T-helper 22 cell (primary cell): ENCODE data around the gene MMP28.

ENCODE experiments used
- DNase-seq: peaks from one replicate; pipeline ENCODE4 v3.0.0-alpha.2; 2020; ENCODE audit warnings: low read depth

The MMP28 gene

DNA sequence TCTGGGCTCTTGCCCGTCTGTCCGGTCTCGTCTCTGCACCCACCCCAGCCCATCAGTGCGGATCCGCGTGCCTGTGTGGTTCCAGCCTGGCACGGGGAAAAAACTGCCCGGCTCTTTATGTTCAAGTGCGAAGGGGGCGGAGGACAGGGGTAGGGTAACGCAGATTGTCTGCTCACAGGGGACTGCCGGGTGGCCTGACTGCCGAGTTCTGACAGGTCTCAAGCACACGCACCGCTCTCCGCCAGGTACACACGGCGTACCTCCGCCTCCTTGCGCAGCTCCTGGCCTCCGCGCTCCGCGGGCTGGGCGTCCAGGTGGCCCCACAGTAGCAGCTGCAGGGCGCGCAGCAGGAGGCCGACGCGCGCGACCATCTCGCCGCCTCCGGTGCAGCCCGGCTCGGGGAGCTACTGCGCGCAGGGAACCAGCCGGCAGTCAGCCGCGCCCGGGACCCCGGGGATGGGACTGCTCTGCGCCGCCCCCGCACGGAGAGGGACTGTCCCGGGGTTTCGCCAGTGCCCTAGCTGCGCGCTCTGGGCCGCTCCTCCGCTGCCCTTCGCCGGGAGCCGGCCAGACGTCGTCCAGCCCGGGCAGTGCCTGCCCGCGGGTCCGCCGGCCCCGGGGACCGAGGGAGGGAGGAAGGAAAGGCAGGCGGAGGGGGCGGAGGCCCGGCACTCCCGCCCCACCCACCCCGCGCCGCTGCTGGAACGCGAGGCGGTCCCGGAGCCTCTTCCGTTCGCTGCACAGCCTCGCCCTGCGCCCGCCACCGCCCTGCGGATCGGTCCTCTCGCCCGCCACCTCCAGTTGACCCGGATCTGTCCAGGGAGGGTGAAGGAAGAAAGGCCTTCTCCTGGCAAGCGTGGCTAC, at the start of gene MMP28:
TSS of gene MMP28 (minus strand) at position 635 of the 864 bp plus-strand sequence. CDS start at position 371, 264 bp downstream.
- DNase-seq = no peak

- DNase-seq = no peak
These were observed 49.1 kb upstream of the MMP28 start for GRCh38 chr17:35844547-35844946.

DNA sequence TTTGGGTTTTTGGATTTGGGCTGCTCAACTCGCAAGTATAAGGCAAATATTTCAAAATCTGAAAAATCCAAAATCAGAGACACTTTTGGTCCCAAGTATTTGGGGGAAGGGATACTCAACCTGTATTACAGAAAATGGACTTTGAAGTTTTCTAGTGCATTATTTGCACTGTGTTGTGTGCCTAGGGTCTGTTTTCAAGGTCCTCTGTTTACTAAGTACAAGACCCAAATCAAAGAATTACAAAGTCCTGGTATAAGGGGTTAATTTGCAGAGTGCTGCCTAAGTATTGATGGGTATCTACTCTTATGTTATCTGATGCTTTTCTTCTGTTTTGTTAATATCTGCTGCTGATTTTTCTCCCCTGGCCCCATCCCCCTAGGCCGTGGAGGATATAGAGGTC, 48.3 kb upstream of the MMP28 start:
- no peak for DNase-seq

- no peak for DNase-seq
These were observed 46.8 kb upstream of the MMP28 start for GRCh38 chr17:35842239-35842638.

GRCh38 chr17:35841505-35841904, 46.1 kb upstream of the MMP28 start:
- no peak for DNase-seq

DNA sequence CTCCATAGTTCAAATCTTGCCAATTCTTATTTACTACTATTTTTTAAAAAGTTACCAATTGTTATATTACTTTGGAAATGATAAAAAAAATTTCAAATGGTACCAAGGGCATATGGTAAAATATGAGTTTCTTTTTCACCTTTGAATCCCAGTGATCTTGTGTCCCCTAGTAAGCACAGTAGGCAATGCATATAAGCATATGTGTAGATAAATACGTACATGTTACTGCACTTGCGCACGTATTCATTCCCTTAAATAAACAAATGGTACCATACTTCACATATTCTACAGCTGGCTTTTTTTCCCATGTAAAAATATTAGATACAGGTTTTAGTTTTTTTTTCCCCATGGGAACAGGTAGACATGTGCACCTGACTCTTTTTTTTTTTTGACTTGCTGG, 45.7 kb upstream of the MMP28 start:
- no peak for DNase-seq

- DNase-seq = no peak
These were observed 29.8 kb upstream of the MMP28 start for GRCh38 chr17:35825206-35825605.

- no peak for DNase-seq
These were observed 25.9 kb upstream of the MMP28 start for GRCh38 chr17:35821308-35821707.

GRCh38 chr17:35819455-35819854, 24.0 kb upstream of the MMP28 start:
- no peak for DNase-seq

DNA sequence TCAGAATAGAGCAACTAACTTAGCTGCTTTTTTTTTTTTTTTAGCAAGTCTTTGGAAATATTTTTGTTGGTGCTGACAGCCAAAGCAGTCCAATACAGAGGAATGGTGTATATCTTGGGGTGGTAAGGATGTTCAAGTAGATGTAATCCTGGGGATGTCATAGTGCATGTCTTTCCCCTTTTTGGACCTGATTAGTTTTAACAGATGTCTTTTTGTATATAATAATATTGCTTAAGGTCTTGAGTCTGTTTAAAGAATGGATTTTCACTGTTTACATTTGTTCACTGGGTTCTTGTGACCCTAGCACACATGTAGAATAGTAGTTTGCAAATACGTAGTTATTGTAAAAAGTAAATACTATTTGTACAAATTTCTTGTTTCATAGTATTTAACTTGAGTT, 21.8 kb upstream of the MMP28 start:
- no peak for DNase-seq

DNA sequence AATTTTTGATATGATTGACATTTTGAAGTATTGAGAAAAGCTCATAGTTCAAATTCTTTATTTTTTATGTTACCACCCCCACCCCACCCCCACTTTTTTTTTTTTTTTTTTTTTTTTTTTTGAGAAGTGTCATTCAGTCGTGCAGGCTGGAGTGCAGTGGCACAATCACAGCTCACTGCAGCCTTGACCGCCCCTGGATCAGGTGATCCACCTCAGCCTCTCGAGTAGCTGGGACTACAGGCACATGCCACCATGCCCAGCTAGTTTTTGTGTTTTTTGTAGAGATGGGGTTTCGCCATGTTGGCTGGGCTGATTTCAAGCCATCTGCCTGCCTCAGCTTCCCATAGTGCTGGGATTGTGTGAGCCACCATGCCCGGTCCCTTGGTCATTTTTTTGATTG, 21.3 kb upstream of the MMP28 start:
- DNase-seq = no peak

DNA sequence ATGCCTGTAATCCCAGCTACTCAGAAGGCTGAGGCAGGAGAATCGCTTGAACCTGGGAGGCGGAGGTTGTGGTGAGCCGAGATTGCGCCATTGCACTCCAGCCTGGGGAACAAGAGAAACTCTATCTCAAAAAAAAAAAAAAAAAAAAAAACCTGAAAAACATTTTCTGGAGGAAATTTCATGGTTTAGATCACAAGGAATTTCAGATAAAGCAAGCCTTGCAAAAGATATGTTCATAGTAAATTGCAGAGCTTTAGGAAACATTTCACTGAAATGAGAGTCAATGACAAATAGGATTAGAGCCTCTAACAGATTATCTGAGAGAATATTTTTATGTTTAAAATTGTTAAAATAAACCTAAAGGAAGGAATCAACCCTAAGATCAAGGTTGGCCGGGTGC, 17.0 kb upstream of the MMP28 start:
- no peak for DNase-seq

DNA sequence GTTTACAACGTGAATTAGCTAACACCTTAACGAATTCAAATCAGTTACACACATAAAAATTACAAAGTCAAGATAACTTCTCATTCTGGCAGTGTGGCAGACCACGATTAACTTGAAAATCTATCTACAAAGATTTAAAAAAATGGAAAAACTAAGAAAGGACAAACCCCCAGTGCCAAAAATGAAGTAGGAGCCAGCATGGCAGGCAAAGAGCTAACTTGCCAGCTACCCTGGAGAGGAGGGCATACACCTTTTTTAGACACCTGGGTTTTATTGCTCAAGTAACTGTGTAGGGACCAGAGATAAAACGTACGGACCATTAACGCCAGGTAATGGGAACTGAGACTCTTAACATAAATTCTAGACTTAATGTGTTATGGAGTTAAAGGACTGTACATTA, 16.3 kb upstream of the MMP28 start:
- DNase-seq = no peak

GRCh38 chr17:35809855-35810461, 14.5 kb upstream of the MMP28 start:
- no peak for DNase-seq

GRCh38 chr17:35808962-35809854, 13.8 kb upstream of the MMP28 start, which contains the start of gene TAF15:
TSS of gene TAF15 (plus strand) at chr17:35809484. CDS start at chr17:35809570, 86 bp downstream.
- DNase-seq = peak; percentile 93

- no peak for DNase-seq
These were observed 13.0 kb upstream of the MMP28 start for GRCh38 chr17:35808240-35808961.

DNA sequence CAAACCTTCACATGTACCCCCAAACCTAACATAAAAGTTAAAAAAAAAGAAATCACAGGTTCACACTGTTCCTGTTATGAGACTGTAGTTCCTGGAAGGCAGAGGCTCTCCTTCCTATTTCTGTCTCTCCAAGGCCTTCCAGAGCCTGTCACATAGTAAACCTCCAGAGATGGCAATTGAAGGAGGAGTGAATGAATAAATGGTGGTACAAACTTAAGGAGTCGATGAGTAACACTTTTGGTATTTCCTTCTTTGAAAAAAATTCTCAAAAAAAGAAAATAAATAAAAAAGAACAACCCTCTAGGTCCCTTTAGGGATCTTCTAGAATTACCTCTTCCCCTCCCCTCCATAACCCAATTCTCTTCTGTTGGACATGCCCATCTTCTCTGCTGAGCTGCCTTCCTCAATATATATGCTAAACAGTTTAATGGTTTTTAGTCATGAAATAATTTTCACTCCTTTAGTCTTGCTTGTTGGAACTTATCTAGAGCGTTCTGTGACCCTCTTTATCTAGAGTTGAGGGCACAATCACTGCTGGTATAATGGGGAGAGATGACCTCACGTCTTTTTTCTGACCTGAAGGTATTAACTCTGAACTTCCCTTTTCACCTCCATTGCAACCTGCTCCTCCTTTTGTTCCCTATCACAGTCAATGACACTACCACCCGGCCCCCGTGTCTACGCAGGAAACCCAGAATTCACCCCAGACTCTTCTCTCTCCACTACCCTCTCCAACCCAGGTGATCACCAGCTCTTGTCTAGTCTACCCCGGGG, 12.1 kb upstream of the MMP28 start:
- DNase-seq = no peak

- DNase-seq = peak; percentile 7
These were observed 9.3 kb upstream of the MMP28 start for GRCh38 chr17:35804658-35805192.

DNA sequence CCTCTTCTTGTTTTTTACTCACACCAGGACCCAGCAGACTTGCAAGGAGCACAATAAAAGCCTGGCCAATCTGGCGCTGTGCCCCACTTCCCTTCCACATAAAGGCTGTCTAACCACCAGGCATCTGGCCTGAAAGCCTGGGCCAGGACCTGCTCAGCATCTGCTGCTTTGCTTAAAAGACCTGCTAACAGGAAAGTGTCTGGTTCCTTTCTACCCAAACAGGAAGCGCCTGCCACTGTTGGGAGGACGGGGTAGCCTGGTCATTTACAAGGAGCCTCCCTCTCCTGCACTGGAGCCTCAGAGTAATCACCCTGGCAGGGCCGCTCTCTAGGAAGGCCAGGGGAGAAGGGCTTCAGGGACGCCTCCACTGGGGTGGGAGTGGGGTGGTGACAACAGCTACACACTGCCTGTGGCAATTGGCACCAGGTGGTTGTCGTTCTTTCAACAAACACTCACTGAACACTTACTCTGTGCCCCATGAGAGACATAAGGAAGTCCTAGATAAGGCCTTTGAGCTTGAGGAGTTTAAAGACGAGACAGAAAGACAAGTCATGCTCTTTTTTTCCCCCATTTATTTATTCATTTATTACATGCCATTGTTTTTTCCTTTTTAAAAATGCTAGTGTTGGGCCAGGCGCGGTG, 6.3 kb upstream of the MMP28 start:
- DNase-seq = no peak

DNA sequence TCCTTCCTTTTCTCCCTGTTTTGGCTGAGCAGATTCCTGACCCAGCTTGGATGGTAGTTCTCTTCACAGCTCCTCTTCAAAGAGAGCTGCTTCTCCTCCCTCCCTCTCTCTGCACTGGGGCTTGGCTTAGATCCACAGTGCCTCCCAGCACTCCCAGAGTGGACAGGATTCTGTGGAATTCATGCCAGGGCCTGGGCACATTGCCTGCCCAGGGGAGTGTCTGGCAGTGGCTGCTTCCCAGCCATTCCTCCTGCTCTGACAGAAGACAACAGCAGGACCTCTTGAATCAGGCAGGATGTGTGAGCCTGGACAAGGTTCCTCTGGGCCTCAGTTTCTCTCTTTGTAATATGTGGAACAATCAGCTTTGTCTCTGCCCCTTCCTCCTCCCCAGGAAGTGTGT, 4.5 kb upstream of the MMP28 start:
- no peak for DNase-seq
